ENCODE results near the gene ANKS1A.
A peak's percentile ranks its signal among the peaks of the same experiment; 100 is the strongest.
"Not testable (repeated sequence)": the region's sequence is repeated elsewhere in the genome, so short reads cannot be mapped to it uniquely, and the experiment has no call there.

The ANKS1A gene

DNA sequence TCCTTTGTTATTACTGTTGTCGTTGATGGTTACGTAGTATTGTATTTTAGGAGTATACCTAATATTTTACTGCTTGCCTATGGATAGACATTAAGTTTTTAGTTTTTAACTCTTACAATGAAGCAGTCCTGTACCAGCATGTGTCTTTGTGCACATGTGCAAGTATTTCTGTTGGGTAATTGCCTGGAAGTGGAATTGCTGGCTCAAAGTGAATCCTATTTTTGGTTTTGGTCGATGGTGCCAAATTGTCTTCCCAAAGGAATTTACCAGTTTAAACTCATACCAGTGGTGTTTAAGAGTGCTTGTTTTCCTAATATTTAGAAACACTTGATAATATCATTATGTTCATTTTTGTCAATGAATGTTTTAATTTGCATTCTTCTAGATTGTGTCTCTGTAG is 75.5 kb downstream of the ANKS1A start:
- no peak for DNase-seq

GRCh38 chr6:34967461-34967860 is 78.4 kb downstream of the ANKS1A start:
- no peak for DNase-seq

DNA sequence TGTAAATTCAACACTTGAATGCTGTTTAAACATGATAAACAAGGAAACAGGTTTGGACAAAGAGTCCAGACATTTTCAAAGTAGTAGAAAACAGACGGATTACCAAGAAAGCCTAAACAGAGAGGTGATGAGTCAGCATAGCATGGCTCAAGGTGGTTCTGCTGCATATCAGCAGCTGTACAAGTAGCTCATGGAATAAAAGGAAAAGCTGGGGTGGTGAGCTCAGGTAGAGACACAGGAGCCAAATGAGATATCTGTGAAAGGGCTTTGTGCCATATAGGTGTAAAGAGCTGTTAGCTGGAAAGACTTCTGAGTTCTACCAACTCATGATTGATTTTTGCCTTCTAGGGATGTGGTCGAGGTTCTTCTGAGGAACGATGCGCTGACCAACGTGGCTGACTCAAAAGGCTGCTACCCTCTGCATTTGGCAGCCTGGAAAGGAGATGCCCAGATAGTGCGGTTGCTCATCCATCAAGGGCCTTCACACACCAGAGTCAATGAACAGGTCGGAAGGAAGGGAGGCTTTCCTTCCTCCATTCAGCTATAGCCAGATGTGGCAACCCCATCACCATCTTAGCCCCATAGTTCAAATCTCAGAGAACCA is 80.7 kb downstream of the ANKS1A start:
- no peak for DNase-seq

GRCh38 chr6:34970488-34970887 is 81.4 kb downstream of the ANKS1A start:
- no peak for DNase-seq

DNA sequence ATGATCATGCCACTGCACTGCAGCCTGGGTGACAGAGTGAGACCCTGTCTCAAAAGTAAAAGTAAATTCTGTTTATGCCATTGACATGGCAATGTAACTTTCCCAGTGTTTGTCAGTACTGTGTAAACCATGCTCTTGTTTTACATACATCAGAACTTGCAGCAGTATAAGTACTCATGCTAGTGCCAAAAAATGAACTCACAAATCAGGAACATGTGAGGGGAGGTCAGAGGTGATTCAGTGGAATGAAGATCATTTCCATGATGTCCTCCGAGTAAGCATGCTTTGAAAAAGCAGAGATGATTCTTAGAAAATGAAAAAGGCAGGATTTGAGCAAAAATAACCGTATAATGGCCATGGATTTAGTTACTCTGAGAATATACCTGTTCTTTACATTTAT is 81.9 kb downstream of the ANKS1A start:
- no peak for DNase-seq

- DNase-seq, result no peak
Measured at GRCh38 chr6:34973547-34974248, 84.6 kb downstream of the ANKS1A start.

DNA sequence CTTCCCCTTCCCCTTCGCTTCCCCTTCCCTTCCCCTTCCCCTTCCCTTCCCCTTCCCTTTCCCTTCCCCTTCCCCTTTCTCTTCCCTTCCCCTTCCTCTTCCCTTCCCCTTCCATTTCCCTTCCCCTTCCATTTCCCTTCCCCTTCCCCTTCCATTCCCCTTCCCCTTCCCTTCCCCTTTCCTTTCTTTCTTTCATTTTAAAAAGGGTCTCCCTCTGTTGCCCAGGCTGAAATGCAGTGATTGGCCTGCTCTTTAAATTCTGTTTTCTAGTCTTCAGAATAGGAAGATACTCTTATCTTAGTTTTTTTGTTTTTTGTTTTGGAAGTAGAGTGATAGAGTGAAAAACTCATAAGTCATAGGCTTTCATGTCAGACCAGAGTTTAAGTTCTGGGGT is 85.2 kb downstream of the ANKS1A start:
- DNase-seq, result no peak

DNA sequence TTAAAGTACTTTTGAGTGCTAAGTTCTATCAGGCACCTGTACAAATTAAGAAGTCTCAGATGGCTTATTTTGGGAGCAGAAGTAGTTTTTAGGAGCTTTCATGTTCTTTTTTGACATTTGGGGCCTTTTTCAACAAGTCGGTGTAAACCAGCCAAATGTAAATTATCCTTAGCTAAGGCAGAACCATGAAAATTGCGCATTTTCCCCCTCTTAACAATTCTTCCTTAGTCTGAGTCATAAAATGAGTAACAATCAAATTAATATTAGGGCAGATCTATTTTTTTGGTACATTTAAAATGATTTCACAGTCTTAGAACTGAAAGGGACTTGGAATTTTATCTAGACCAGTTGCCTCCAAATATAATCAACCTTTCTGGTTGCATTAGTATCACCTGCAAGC is 87.2 kb downstream of the ANKS1A start:
- DNase-seq, result no peak

DNA sequence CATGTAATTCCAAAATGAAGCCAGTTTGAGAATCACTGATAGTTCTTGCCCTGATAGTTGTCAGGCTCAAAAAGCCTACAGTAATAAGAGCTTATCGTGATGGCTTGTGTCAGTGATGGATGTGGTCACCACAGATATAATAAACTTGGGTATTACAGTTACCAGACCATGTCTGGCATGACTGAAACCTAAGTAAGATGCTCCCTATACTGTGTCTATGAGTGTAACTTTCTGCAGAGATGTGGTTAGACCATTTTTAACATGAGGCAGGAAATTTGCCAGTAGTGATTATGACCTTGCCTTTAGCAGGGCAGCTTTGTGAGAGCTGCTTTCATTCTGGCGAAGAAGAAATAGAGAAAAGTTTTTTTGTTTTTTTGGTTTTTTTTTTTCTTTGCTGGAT is 90.2 kb downstream of the ANKS1A start:
- DNase-seq, result no peak

- no peak for DNase-seq
Measured at GRCh38 chr6:34979994-34980393, 90.9 kb downstream of the ANKS1A start.

GRCh38 chr6:34981366-34981765 is 92.3 kb downstream of the ANKS1A start:
- no peak for DNase-seq

DNA sequence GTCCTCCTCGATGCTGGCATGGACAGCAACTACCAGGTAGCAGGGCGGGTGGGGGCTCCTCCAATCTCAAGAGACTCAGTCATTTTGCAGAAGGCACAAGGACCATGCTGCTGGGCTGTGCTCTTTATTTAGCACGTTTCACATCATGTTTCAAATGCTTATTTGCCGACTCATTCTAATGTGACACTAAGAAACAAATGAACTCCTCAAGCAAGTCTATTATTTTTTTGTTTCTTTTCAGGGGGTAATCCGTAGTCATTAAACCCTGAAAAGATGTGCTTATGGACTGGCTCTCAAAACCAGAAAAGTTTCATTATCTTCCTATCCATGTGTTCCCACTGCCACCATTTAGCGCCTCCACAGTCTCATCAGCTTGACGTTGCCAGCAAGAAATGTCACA is 92.9 kb downstream of the ANKS1A start:
- DNase-seq, result no peak

- DNase-seq, result no peak
Measured at GRCh38 chr6:34982424-34982852, 93.4 kb downstream of the ANKS1A start.

DNA sequence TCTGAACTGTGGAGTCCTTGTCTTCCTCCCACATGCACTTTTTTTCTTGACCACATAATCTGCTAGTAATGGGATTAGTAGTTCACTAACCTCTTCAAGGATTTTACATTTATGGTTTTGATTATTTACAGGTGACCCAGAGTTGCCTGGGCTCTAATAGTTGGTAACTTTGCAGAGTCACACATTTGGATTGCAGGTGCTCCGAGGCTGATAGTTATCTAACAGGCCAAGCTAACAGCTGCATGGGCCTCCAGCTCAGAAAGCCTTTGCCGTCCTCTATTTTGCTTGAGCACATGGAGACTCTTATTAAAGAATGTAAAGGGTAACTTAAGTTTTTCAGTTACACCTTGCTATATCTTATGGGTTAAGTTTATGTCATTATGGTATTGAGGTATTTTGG is 95.4 kb downstream of the ANKS1A start:
- no peak for DNase-seq

- no peak for DNase-seq
Measured at GRCh38 chr6:34985236-34985635, 96.2 kb downstream of the ANKS1A start.

DNA sequence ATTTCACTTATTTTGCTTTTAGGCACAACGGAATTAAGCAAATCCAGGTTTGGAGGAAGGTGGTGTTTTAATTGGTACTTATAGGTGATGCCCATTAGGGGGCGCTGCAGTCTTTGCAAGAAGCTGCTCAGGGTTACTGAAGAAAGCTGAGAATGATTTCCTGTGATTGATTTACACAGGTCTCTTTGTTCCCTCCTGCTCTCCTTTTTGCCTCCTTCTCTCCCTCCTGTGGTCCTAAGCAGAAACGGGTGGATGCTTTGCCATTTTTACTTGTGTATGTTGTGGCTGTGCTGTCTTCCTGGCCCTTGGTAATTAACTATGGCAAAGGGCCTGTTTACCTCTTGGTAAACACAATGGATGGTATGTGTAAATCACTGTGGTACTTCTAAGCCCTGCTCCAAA is 97.8 kb downstream of the ANKS1A start:
- DNase-seq, result peak; percentile 72

DNA sequence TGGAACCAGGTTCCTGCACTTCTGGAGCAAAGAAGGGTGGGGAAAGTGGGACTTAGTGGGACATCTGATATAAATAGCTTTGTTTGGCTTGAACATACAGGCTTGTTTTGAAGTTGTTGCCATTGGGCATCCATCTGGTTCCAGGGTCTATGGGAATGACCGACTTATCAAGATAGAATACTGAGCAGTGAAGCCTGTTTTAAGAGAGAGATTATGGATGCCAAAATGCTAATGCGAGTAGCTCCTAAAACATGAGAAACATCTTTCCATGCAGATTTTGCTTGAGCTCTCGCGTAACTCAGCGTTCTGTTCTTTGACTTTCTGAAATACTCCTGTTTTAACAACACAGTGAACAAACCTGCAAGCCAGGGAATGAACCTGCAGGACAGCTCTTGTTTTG is 98.5 kb downstream of the ANKS1A start:
- DNase-seq, result no peak

DNA sequence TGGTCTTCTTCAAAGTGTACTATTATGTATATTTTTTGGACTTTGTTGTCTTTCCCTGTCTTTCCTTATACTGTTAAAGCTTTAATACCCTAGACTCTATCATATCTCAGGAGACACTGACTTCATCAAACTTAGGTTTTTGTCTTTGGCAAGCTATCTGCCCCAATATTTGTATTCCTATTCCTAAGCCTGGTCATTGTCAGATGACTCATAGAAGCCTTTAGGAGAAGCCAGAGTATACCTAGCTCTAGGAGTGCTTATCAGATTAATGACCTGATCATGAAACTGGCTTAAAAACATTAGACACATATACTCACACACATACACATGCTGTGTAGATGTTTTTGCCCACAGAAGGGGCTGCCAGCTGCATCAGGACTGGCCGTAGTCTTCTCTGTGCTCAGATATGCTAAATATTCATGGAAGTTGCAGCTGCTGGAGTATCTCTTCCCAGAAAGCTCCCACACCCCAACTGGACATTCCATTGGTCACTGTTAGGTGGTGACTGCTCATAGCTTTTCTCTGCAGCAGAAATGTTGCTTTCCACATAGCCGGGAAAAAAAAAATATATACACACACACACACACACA is 102.0 kb downstream of the ANKS1A start:
- DNase-seq, result no peak

- DNase-seq, result no peak
Measured at GRCh38 chr6:34992376-34992775, 103.3 kb downstream of the ANKS1A start.

GRCh38 chr6:34993213-34993612 is 104.2 kb downstream of the ANKS1A start:
- no peak for DNase-seq

- no peak for DNase-seq
Measured at GRCh38 chr6:34994693-34995092, 105.6 kb downstream of the ANKS1A start.

- DNase-seq, result not testable (repeated sequence)
Measured at GRCh38 chr6:34998417-34998816, 109.4 kb downstream of the ANKS1A start.

GRCh38 chr6:34999153-34999552 is 110.1 kb downstream of the ANKS1A start:
- DNase-seq, result not testable (repeated sequence)

DNA sequence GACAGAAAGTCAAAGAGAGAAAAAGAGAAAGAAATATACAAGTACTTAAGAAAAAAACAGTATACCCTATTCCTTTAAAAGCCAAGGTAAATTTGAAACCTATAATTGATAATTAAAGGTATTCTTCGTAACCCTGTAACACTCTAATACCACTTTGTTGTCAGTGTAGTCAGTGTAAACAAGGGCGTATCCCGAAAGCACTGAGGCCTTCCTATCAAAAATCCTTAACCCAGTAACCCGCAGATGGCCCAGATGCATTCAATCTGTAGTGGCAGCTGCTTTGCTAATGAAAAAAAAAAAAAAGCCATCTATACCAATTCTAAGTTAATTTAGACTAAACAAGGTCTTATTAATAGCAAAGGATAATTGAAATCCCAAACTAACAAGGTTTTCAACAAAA is 110.9 kb downstream of the ANKS1A start:
- DNase-seq, result not testable (repeated sequence)

- not testable (repeated sequence) for DNase-seq
Measured at GRCh38 chr6:35001349-35001748, 112.3 kb downstream of the ANKS1A start.
